ENCODE measurements around the gene IFI44L. TPM values are rescaled to one million over a fixed set of nuclear protein-coding genes. Genes with fewer than 3 reads are reported as not detected.

Gene IFI44L
- total RNA-seq (1 to 10 TPM; 2.5 to 5.6 (median 4.0) TPM), polyA plus RNA-seq (1 to 10 TPM in 2 of 3 donors, under 1 TPM in 1; 0.91 to 1.9 (median 1.6) TPM)
- long read RNA-seq, donor 1, result 0 reads
- long read RNA-seq, donor 2, full-length matches to known transcripts, result 2 of 2 reads
- long read RNA-seq, donor 2, partial matches to known transcripts, result 0 of 2 reads
- long read RNA-seq, donor 2, other reads (novel, unspliced or antisense), result 0 of 2 reads

- Histone ChIP-seq H3K9me3 (no peaks in the 10 kb centered on the region), H3K36me3 (ENCODE audit: insufficient read depth in 1 of 2, low read depth in 1 of 2) (no peaks in the 10 kb centered on the region), H3K27me3 (ENCODE audit: insufficient read depth in 3 of 3, low read length in 2 of 3) (no peaks in the 10 kb centered on the region), H3K27ac (peak within 1 kb of the TSS; percentile 58), H3K4me1 (peaks cover 10% of the 10 kb centered on the region), H3K4me3 (peak within 1 kb of the TSS; percentile 58)
- 3 to 4% (median 3%) methylated on average over 9 of the region's 9 CpGs for WGBS, 3 donors
- ATAC-seq (peak in 3 of 4 donors; percentile 6 to 38 (median 30)), DNase-seq (peak; percentile 23 to 53)
- intact Hi-C loops (cut with DNase I), result loop anchor here in 1 of 2 donors (2.0 to 10.0 kb wide), 2 partner anchors 53 to 475 kb away; no protein-coding TSS in a partner anchor
- no peak for TF ChIP-seq CTCF (IDR thresholded peaks at IDR 0.05)
Measured at GRCh38 chr1:78619803-78620579, at the start of gene IFI44L. TSS of gene IFI44L (plus strand) at chr1:78620448. CDS start at chr1:78627916, 7,468 bp downstream.

- no peak overlapping the region for H3K27ac ChIP-seq
- intact Hi-C loops (cut with DNase I), result no loop called here
- H3K27me3 ChIP-seq (ENCODE audit: insufficient read depth in 3 of 3, low read length in 2 of 3), result no peaks in the 10 kb centered on the region
- 38 to 49% (median 43%) methylated on average over 2 of the region's 2 CpGs for WGBS, 3 donors
- H3K4me1 ChIP-seq, result no peaks in the 10 kb centered on the region
- no peak overlapping the region for H3K4me3 ChIP-seq
- no peak for TF ChIP-seq CTCF (IDR thresholded peaks at IDR 0.05)
- DNase-seq (no peak), ATAC-seq (no peak)
- H3K36me3 ChIP-seq (ENCODE audit: insufficient read depth in 1 of 2, low read depth in 1 of 2), result no peaks in the 10 kb centered on the region
- H3K9me3 ChIP-seq, result no peaks in the 10 kb centered on the region
Measured at GRCh38 chr1:78570539-78570938, 49.7 kb upstream of the IFI44L start.

GRCh38 chr1:78577257-78578100 is 42.8 kb upstream of the IFI44L start:
- ATAC-seq (no peak), DNase-seq (no peak)
- Histone ChIP-seq H3K4me1 (no peaks in the 10 kb centered on the region), H3K27me3 (ENCODE audit: insufficient read depth in 3 of 3, low read length in 2 of 3) (no peaks in the 10 kb centered on the region), H3K27ac (no peak overlapping the region), H3K9me3 (no peaks in the 10 kb centered on the region), H3K36me3 (ENCODE audit: insufficient read depth in 1 of 2, low read depth in 1 of 2) (no peaks in the 10 kb centered on the region), H3K4me3 (no peak overlapping the region)
- intact Hi-C loops (cut with DNase I), result no loop called here
- 33 to 58% (median 39%) methylated on average over 9 of the region's 9 CpGs for WGBS, 3 donors
- no peak for TF ChIP-seq CTCF (IDR thresholded peaks at IDR 0.05)

GRCh38 chr1:78586572-78586971 is 33.7 kb upstream of the IFI44L start:
- no peaks in the 10 kb centered on the region for H3K9me3 ChIP-seq
- H3K36me3 ChIP-seq (ENCODE audit: insufficient read depth in 1 of 2, low read depth in 1 of 2), result no peaks in the 10 kb centered on the region
- ATAC-seq, result no peak
- no peak for TF ChIP-seq CTCF (IDR thresholded peaks at IDR 0.05)
- no peak for DNase-seq
- H3K4me1 ChIP-seq, result no peaks in the 10 kb centered on the region
- H3K27me3 ChIP-seq (ENCODE audit: insufficient read depth in 3 of 3, low read length in 2 of 3), result no peaks in the 10 kb centered on the region
- no peak overlapping the region for H3K27ac ChIP-seq
- intact Hi-C loops (cut with DNase I), result no loop called here
- 41 to 65% (median 58%) methylated on average over 1 of the region's 1 CpG for WGBS, 3 donors
- H3K4me3 ChIP-seq, result no peak overlapping the region
